Sigmoid colon (tissue), 7 donors: Measurements from ENCODE around the gene GMDS. TPM values are rescaled to one million over a fixed set of nuclear protein-coding genes. Genes with fewer than 3 reads are reported as not detected.

Source experiments
- DNase-seq: peaks from one replicate; pipeline ENCODE4 v3.0.0-alpha.2; 2019
- H3K27ac ChIP-seq, 4 donors: fragments of 200-600 bp; sonication (generic); one replicate each; pipeline ENCODE4 v1.5.1; 2016 to 2019; ENCODE audit warnings: mild to moderate bottlenecking in 1 of 4
- H3K27me3 ChIP-seq, 3 donors: fragments of 200-600 bp; sonication (generic); one replicate each; pipeline ENCODE4 v1.5.1; 2019; ENCODE audit warnings: mild to moderate bottlenecking in 1 of 3
- H3K36me3 ChIP-seq, 4 donors: fragments of 200-600 bp; sonication (generic); one replicate each; pipeline ENCODE4 v1.5.1; 2016 to 2019
- H3K4me1 ChIP-seq, 4 donors: fragments of 200-600 bp; sonication (generic); one replicate each; pipeline ENCODE4 v1.5.1; 2017 to 2019
- H3K4me3 ChIP-seq, 4 donors: fragments of 200-600 bp; sonication (generic); one replicate each; pipeline ENCODE4 v1.5.1; 2017 to 2019; ENCODE audit warnings: mild to moderate bottlenecking in 2 of 4, moderate library complexity in 1 of 4
- H3K9me3 ChIP-seq, 4 donors: fragments of 200-600 bp in 3 of 4; sonication (generic) in 3 of 4; one replicate each; pipeline versions ENCODE4 v1.5.1 to v1.6.1; 2013 to 2019
- EP300 ChIP-seq, 4 donors: sonication (generic); formaldehyde crosslinking; IDR thresholded peaks; one replicate each; pipeline ENCODE4 v1.6.1; 2017; ENCODE audit warnings: antibody characterized with exemption in 4 of 4
- POLR2A ChIP-seq, 2 donors: fragments of 450-650 bp; IDR thresholded peaks; one replicate each; pipeline ENCODE4 v1.6.1; 2016; ENCODE audit warnings: antibody characterized with exemption in 2 of 2, mild to moderate bottlenecking in 2 of 2, moderate library complexity in 2 of 2
- POLR2AphosphoS5 ChIP-seq, 4 donors: sonication (generic); formaldehyde crosslinking; IDR thresholded peaks; one replicate each; pipeline ENCODE4 v1.6.1; 2017; ENCODE audit warnings: antibody characterized with exemption in 4 of 4
- WGBS, 2 donors: extraction: QIAGEN DNeasy Blood & Tissue Kit; methylation state at CpG; one replicate each; pipeline ENCODE4 v1.1.7; 2013; 5-methylcytosine and 5-hydroxymethylcytosine counted together
- intact Hi-C: fragments of 100-400 bp; cut with DNase I; formaldehyde crosslinking; loops from one replicate; pipeline ENCODE4 v1.15.1; 2023
- polyA plus RNA-seq, 3 donors: library from polyadenylated mRNA; stranded (reverse); fragments of 200-250 nt; gene quantifications; one replicate each; pipeline ENCODE4 v1.2.3, GENCODE V29; 2013
- total RNA-seq, 4 donors: library from RNA; depleted of rRNA; stranded (reverse); fragments of >200 nt; gene quantifications; one replicate each; pipeline ENCODE4 v1.1.0, GENCODE V29; 2016
- TF ChIP-seq, protein P1 (sequence below), 4 experiments: fragments of 450-650 bp in 3 of 4; fragments of 200-600 bp in 1 of 4; IDR thresholded peaks; one replicate each; pipeline ENCODE4 v1.5.1; 2016 to 2019; ENCODE audit warnings: antibody characterized with exemption in 4 of 4, mild to moderate bottlenecking in 3 of 4, moderate library complexity in 2 of 4
- donor health status: healthy with polysubstance abuse.
- donor health status: Bipolar disorder and iron deficiency.
- donor health status: healthy.

The GMDS gene
- total and polyA plus RNA-seq, 7 donors = 3.1 to 173 (median 9.4) TPM

- TF ChIP-seq, protein P1, sequence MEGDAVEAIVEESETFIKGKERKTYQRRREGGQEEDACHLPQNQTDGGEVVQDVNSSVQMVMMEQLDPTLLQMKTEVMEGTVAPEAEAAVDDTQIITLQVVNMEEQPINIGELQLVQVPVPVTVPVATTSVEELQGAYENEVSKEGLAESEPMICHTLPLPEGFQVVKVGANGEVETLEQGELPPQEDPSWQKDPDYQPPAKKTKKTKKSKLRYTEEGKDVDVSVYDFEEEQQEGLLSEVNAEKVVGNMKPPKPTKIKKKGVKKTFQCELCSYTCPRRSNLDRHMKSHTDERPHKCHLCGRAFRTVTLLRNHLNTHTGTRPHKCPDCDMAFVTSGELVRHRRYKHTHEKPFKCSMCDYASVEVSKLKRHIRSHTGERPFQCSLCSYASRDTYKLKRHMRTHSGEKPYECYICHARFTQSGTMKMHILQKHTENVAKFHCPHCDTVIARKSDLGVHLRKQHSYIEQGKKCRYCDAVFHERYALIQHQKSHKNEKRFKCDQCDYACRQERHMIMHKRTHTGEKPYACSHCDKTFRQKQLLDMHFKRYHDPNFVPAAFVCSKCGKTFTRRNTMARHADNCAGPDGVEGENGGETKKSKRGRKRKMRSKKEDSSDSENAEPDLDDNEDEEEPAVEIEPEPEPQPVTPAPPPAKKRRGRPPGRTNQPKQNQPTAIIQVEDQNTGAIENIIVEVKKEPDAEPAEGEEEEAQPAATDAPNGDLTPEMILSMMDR (IDR thresholded peaks at IDR 0.05) = no peak
- DNase-seq = peak; percentile 52
- H3K36me3 ChIP-seq = no peaks in the 10 kb centered on the region
- intact Hi-C loops = no loop called here
- WGBS, 2 donors = 58 to 84% methylated on average over 50 of the region's 50 CpGs
- H3K4me1 ChIP-seq = peaks cover 0 to 32% (median 29%) of the 10 kb centered on the region in 4 donors
- peak overlapping the region in 1 of 4 donors; percentile 42 for H3K27ac ChIP-seq
- H3K4me3 ChIP-seq = no peak overlapping the region
- no peaks in the 10 kb centered on the region for H3K9me3 ChIP-seq
- H3K27me3 ChIP-seq = peaks cover 33 to 100% (median 97%) of the 10 kb centered on the region in 3 donors
These were observed 624.8 kb downstream of the GMDS start for GRCh38 chr6:1620504-1621069.

DNA sequence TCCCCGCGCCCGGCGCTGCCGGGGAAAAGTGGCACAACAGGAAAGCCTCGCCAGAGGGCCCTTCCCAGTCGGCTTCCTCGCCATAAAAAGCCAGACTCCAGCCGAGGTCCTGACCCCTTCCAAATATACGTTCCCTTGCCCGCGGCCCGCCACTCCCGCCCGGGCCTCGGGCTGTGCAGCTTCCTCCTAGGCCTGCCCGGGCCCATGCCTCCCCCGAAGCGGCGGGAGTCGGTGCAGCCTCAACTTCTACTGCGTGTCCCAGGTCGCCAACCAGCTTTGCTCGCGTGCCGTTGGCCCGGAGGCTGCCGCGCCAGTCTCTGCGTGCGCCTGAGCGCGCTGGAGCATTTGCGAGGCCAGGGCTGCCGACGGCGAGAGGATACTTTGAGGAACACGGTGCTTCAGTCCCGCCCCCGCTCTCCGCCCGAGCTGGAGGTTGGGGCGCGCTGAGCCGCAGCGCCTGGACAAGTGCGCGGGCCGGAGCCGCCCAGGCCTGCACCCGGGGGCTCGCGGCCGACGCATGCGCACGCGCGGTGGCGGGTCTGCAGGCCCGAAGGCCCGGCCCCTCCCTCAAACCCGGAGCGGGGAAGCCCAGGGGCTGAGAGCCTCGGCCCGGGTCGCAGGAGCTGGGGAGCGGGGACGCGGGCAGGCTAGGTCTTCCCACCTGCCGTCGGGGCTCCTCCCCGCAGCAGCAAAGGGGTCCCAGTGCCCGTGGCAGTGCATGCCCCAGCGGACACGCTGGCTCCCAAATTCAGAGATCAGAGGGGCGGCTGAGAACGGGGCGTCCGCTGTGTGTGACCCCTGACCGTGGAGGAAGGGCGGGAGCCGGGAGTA, 625.5 kb downstream of the GMDS start:
- peaks cover 0 to 29% (median 26%) of the 10 kb centered on the region in 4 donors for H3K4me1 ChIP-seq
- intact Hi-C loops = no loop called here

GRCh38 chr6:1619098-1619672, 626.2 kb downstream of the GMDS start:
- TF ChIP-seq POLR2A (IDR thresholded peaks at IDR 0.05) (no peak), EP300 (IDR thresholded peaks at IDR 0.05) (no peak), POLR2AphosphoS5 (IDR thresholded peaks at IDR 0.05) (no peak)
- TF ChIP-seq, protein P1 (IDR thresholded peaks at IDR 0.05) = no peak
- Histone ChIP-seq H3K9me3 (no peaks in the 10 kb centered on the region), H3K4me1 (peaks cover 0 to 29% (median 26%) of the 10 kb centered on the region in 4 donors), H3K27ac (peak overlapping the region in 1 of 4 donors; percentile 42), H3K36me3 (no peaks in the 10 kb centered on the region), H3K4me3 (peak overlapping the region in 2 of 4 donors; percentile 26), H3K27me3 (peaks cover 42 to 100% (median 97%) of the 10 kb centered on the region in 3 donors)
- WGBS, 2 donors = 33 to 81% methylated on average over 40 of the region's 40 CpGs
- intact Hi-C loops = no loop called here
- DNase-seq = peak; percentile 52

More for the DNA sequence above, 625.5 kb downstream of the GMDS start:
- Histone ChIP-seq H3K4me3 (peak overlapping the region in 2 of 4 donors; percentile 26), H3K36me3 (no peaks in the 10 kb centered on the region), H3K27me3 (peaks cover 39 to 100% (median 97%) of the 10 kb centered on the region in 3 donors), H3K9me3 (no peaks in the 10 kb centered on the region), H3K27ac (peak overlapping the region in 1 of 4 donors; percentile 42)
- peak; percentile 56 for DNase-seq
- 6 to 56% methylated on average over 83 of the region's 83 CpGs for WGBS, 2 donors
- no peak for TF ChIP-seq POLR2A (IDR thresholded peaks at IDR 0.05)
- TF ChIP-seq, protein P1 (IDR thresholded peaks at IDR 0.05) = no peak
- no peak for TF ChIP-seq POLR2AphosphoS5 (IDR thresholded peaks at IDR 0.05)
- TF ChIP-seq EP300 (IDR thresholded peaks at IDR 0.05) = no peak

DNA sequence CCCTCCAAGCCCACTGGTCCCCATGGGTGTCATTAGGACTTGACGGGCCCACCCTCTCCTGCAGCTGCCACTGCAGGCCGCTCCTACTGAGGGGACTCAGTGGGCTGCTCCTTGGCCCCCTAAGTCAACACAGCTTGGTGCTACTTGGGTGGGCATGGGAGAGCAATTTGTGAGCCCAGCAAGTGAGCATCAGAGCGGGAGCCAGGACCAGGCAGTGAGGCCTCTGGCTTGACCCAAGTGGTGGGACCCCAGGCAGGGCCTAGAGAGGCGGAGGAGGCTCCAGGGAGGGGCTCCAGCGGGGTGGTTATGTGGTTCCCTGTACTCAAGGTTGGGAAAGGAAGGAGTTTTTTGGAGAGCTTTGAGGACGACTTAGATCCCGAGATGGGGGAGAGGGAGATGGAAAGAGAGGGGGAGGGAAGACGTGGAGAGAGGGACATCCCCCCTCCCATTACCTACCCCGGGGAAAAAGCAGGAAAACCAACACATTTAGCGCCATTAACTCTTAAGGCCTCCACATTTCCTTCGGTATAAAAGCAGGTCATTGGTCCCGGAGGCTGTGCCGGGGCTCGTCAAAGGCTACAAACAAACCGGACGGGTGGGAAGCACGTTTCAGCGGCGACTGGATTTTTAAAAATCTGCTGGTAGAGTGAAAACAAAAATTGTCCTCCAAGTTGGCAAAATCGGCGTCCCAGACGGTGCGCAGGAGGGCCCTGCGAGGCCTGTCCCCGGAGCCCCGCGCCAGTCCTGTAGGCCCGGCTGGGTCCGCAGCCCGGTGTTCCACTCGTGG, 626.9 kb downstream of the GMDS start:
- Histone ChIP-seq H3K27ac (peak overlapping the region in 1 of 4 donors; percentile 51), H3K27me3 (peaks cover 45 to 100% (median 97%) of the 10 kb centered on the region in 3 donors), H3K4me1 (peaks cover 0 to 31% (median 27%) of the 10 kb centered on the region in 4 donors), H3K36me3 (no peaks in the 10 kb centered on the region), H3K4me3 (no peak overlapping the region), H3K9me3 (no peaks in the 10 kb centered on the region)
- peak; percentile 50 for DNase-seq
- intact Hi-C loops = no loop called here
- TF ChIP-seq POLR2AphosphoS5 (IDR thresholded peaks at IDR 0.05) (no peak), EP300 (IDR thresholded peaks at IDR 0.05) (no peak), POLR2A (IDR thresholded peaks at IDR 0.05) (no peak)
- TF ChIP-seq, protein P1 (IDR thresholded peaks at IDR 0.05) = no peak
- WGBS, 2 donors = 68 to 86% methylated on average over 31 of the region's 31 CpGs
